Gastrocnemius medialis (tissue), 4 donors: Measurements from ENCODE around the gene VPS45. TPM values are rescaled to one million over a fixed set of nuclear protein-coding genes. Genes with fewer than 3 reads are reported as not detected.
A peak's percentile ranks its signal among the peaks of the same experiment; 100 is the strongest.

Experiments used
- ATAC-seq, 2 donors: fragments of 150-250 bp; one replicate each; pipeline ENCODE4 v1.9.1; 2016
- DNase-seq, 2 donors: peaks; one replicate each; pipeline ENCODE4 v3.0.0-alpha.2; 2019
- H3K27ac ChIP-seq, 4 donors: fragments of 200-600 bp; sonication (generic); 1 replicate in 1 of 4; 2 replicates in 3 of 4; pipeline ENCODE4 v1.5.1; 2016 to 2018; ENCODE audit warnings: mild to moderate bottlenecking in 2 of 4, moderate library complexity in 1 of 4
- H3K27me3 ChIP-seq, 3 donors: fragments of 200-600 bp; sonication (generic) in 2 of 3; 1 replicate in 1 of 3; 2 replicates in 2 of 3; pipeline versions ENCODE4 v1.5.1 to v1.6.0; 2016 to 2019; ENCODE audit warnings: mild to moderate bottlenecking in 1 of 3, moderate library complexity in 1 of 3
- H3K36me3 ChIP-seq, 2 donors: fragments of 200-600 bp; sonication (generic) in 1 of 2; one replicate each; pipeline ENCODE4 v1.5.1; 2017 to 2018
- H3K4me1 ChIP-seq, 2 donors: fragments of 200-600 bp; sonication (generic) in 1 of 2; one replicate each; pipeline ENCODE4 v1.5.1; 2016 to 2017; ENCODE audit warnings: mild to moderate bottlenecking in 2 of 2
- H3K4me3 ChIP-seq, 4 donors: fragments of 200-600 bp; sonication (generic) in 3 of 4; 1 replicate in 1 of 4; 2 replicates in 3 of 4; pipeline ENCODE4 v1.5.1; 2016 to 2019; ENCODE audit warnings: mild to moderate bottlenecking in 2 of 4
- H3K9me3 ChIP-seq, 3 donors: fragments of 200-600 bp; sonication (generic) in 2 of 3; 1 replicate in 1 of 3; 2 replicates in 2 of 3; pipeline ENCODE4 v1.5.1; 2016 to 2019
- CTCF ChIP-seq, 5 experiments: fragments of 450-650 bp in 3 of 5; fragments of 200-600 bp in 2 of 5; sonication (generic) in 2 of 5; IDR thresholded peaks in 4 of 5; conservative IDR thresholded peaks in 1 of 5; 1 replicate in 4 of 5; 2 replicates in 1 of 5; pipeline ENCODE4 v1.5.1; 2016 to 2019; ENCODE audit warnings: antibody characterized with exemption in 5 of 5, mild to moderate bottlenecking in 3 of 5, moderate library complexity in 3 of 5
- POLR2A ChIP-seq, 2 donors: fragments of 450-650 bp; IDR thresholded peaks; one replicate each; pipeline ENCODE4 v1.6.1; 2017; ENCODE audit warnings: antibody characterized with exemption in 2 of 2, mild to moderate bottlenecking in 2 of 2, moderate library complexity in 2 of 2
- in situ Hi-C, 4 donors: fragments of 200-750 bp; cut with MboI; loops; one replicate each; pipeline versions ENCODE4 v1.15.0 to v1.8.0; 2017; ENCODE audit warnings: low sequenced_read_pairs in 4 of 4
- intact Hi-C: fragments of 100-400 bp; cut with DNase I; formaldehyde crosslinking; loops from one replicate; pipeline ENCODE4 v1.15.1; 2023; ENCODE audit warnings: low total_unique reads
- total RNA-seq, 4 donors: library from RNA; depleted of rRNA; stranded (reverse); fragments of >200 nt; gene quantifications; one replicate each; pipeline versions ENCODE4 v1.1.0 to v1.2.3, GENCODE V29; 2016

VPS45 gene
- total RNA-seq, 4 donors from 2014 or later = 17.0 to 30.3 (median 24.7) TPM

GRCh38 chr1:150066838-150067183 is 765 bp upstream of the VPS45 start:
- TF ChIP-seq CTCF (IDR thresholded peaks at IDR 0.05 in 4 of 5, conservative IDR thresholded peaks at IDR 0.05 in 1 of 5) (no peak), POLR2A (IDR thresholded peaks at IDR 0.05) (no peak)
- no peaks in the 10 kb centered on the region for H3K9me3 ChIP-seq
- peak; percentile 17 to 39 for ATAC-seq
- intact Hi-C loops (loop anchor here (5.0 kb wide), 3 partner anchors 55 to 165 kb away; partner anchors contain the start of gene OTUD7B), in situ Hi-C loops (no loop called here)
- H3K4me1 ChIP-seq = peaks cover 26% of the 10 kb centered on the region in 2 donors
- H3K4me3 ChIP-seq = peak overlapping the region; percentile 72 to 91 (median 79)
- H3K36me3 ChIP-seq = peaks cover 0 to 7% of the 10 kb centered on the region in 2 donors
- DNase-seq = no peak
- H3K27ac ChIP-seq = peak overlapping the region; percentile 83 to 94 (median 89)
- no peaks in the 10 kb centered on the region for H3K27me3 ChIP-seq

- intact Hi-C loops = loop anchor here (5.0 kb wide), 3 partner anchors 56 to 164 kb away; partner anchors contain the start of gene OTUD7B
- H3K9me3 ChIP-seq = no peaks in the 10 kb centered on the region
Measured at GRCh38 chr1:150068109-150068435, 496 bp downstream of the VPS45 start.

GRCh38 chr1:150069923-150070322 is 2.3 kb downstream of the VPS45 start:
- Histone ChIP-seq H3K9me3 (no peaks in the 10 kb centered on the region), H3K36me3 (peaks cover 0 to 27% of the 10 kb centered on the region in 2 donors), H3K4me3 (no peak overlapping the region), H3K27me3 (no peaks in the 10 kb centered on the region), H3K27ac (no peak overlapping the region), H3K4me1 (peaks cover 26% of the 10 kb centered on the region in 2 donors)
- DNase-seq (no peak), ATAC-seq (no peak)
- TF ChIP-seq CTCF (IDR thresholded peaks at IDR 0.05 in 4 of 5, conservative IDR thresholded peaks at IDR 0.05 in 1 of 5) (no peak), POLR2A (IDR thresholded peaks at IDR 0.05) (no peak)
- in situ Hi-C loops = loop anchor here in 3 of 4 donors (5.0 to 10.0 kb wide), 2 partner anchors 97 to 105 kb away; no protein-coding TSS in a partner anchor
- intact Hi-C loops = loop anchor here (5.0 kb wide), 3 partner anchors 58 to 162 kb away; partner anchors contain the start of gene OTUD7B

More at GRCh38 chr1:150068109-150068435, 496 bp downstream of the VPS45 start:
- ATAC-seq (no peak), DNase-seq (no peak)
- in situ Hi-C loops = no loop called here
- Histone ChIP-seq H3K4me1 (peaks cover 26% of the 10 kb centered on the region in 2 donors), H3K27ac (peak overlapping the region; percentile 83 to 94 (median 89)), H3K27me3 (no peaks in the 10 kb centered on the region), H3K36me3 (peaks cover 0 to 14% of the 10 kb centered on the region in 2 donors), H3K4me3 (peak overlapping the region; percentile 72 to 91 (median 79))
- TF ChIP-seq CTCF (IDR thresholded peaks at IDR 0.05 in 4 of 5, conservative IDR thresholded peaks at IDR 0.05 in 1 of 5) (no peak), POLR2A (IDR thresholded peaks at IDR 0.05) (no peak)

DNA sequence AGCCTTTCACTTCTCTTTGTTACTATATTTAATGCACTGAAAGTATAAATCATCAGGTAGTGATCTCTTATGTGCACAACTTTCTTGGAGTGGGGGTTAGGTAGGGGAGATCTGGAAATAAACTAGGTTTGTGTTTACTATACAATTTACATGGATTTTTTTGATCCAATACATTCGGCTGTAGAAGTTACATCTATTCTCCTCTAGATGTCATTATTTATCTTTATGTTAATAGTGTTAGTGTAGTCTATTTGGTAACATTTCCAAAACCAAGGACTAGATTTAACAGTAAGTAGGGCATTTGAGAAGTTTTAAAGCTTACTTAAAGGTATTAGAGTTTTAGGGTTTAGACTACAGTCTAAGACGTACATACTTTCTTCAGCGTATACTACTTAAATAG is 5.4 kb downstream of the VPS45 start:
- H3K4me1 ChIP-seq = peaks cover 4 to 9% of the 10 kb centered on the region in 2 donors
- in situ Hi-C loops (loop anchor here in 3 of 4 donors (5.0 to 10.0 kb wide), 2 partner anchors 94 to 102 kb away; no protein-coding TSS in a partner anchor), intact Hi-C loops (loop anchor here (1.0 kb wide), 1 partner anchor 96 kb away; no protein-coding TSS in a partner anchor)
- no peaks in the 10 kb centered on the region for H3K27me3 ChIP-seq
- H3K4me3 ChIP-seq = no peak overlapping the region
- no peak for TF ChIP-seq POLR2A (IDR thresholded peaks at IDR 0.05)
- peak; percentile 15 to 50 (median 26) for TF ChIP-seq CTCF (IDR thresholded peaks at IDR 0.05 in 4 of 5, conservative IDR thresholded peaks at IDR 0.05 in 1 of 5)
- no peaks in the 10 kb centered on the region for H3K9me3 ChIP-seq
- ATAC-seq (peak in 1 of 2 donors; percentile 71), DNase-seq (no peak)
- H3K27ac ChIP-seq = no peak overlapping the region
- peaks cover 0 to 52% of the 10 kb centered on the region in 2 donors for H3K36me3 ChIP-seq
